Measurements from ENCODE around the gene GFRA4. TPM values are rescaled to one million over a fixed set of nuclear protein-coding genes. Genes with fewer than 3 reads are reported as not detected.

GFRA4 gene
- total RNA-seq, 2 donors from 2014 or later = not detected

DNA sequence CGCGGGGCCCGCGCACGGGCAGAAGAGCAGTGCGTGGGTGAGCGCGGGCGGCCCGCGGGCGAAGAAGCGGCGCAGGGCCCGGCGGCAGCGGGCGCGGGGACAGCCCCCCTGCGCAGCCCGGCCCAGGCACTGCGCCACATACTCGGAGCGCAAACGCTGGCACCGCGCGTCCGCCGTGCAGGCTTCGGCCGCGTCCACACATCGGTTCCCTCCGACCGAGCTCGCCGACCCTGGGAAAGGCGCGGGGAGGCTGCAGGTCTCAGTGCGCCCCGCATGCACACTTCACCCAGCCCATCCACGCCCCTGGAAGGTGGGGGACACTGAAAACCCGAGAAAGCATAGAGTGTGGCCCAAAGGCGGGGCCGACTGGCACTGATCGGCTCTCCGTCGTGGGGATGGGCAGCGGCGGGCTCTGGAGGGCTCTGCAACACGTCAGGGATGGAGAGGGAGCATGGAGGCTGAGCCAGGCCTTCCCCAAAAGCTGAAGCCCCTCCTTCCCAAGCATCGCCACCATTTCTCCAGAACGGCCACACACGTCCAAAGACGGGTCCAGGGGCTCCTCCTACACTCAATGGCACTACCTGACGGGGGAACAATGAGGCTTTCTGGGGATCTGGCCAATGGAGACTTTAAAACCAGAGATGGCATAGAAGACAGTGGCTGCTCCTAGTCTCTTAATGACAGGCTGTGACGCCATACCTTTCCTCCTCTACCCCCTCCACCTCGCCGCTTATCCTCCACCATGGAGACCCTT, 2.0 kb downstream of the GFRA4 start:
- Mint-ChIP-seq H3K4me3 (no peak overlapping the region), H3K4me1 (ENCODE audit: low read depth in 2 of 2) (peaks cover 19 to 22% of the 10 kb centered on the region in 2 donors), H3K36me3 (no peaks in the 10 kb centered on the region), H3K27ac (no peak overlapping the region), H3K9me3 (no peaks in the 10 kb centered on the region), H3K27me3 (peaks cover 27 to 28% of the 10 kb centered on the region in 2 donors)
- DNase-seq (ENCODE audit: low spot score) (no peak), ATAC-seq (no peak)

- H3K27me3 Mint-ChIP-seq = peaks cover 27 to 28% of the 10 kb centered on the region in 2 donors
- DNase-seq (ENCODE audit: low spot score) (peak; percentile 61), ATAC-seq (no peak)
- H3K9me3 Mint-ChIP-seq = no peaks in the 10 kb centered on the region
- no peak overlapping the region for H3K4me3 Mint-ChIP-seq
- H3K27ac Mint-ChIP-seq = no peak overlapping the region
- H3K4me1 Mint-ChIP-seq (ENCODE audit: low read depth in 2 of 2) = peaks cover 13 to 15% of the 10 kb centered on the region in 2 donors
- H3K36me3 Mint-ChIP-seq = no peaks in the 10 kb centered on the region
Observed at GRCh38 chr20:3660262-3661059, 2.7 kb downstream of the GFRA4 start.

- no peak overlapping the region for H3K27ac Mint-ChIP-seq
- peaks cover 5 to 7% of the 10 kb centered on the region in 2 donors for H3K4me1 Mint-ChIP-seq (ENCODE audit: low read depth in 2 of 2)
- DNase-seq (ENCODE audit: low spot score) = no peak
- no peaks in the 10 kb centered on the region for H3K9me3 Mint-ChIP-seq
- H3K4me3 Mint-ChIP-seq = no peak overlapping the region
- no peak for ATAC-seq
- H3K27me3 Mint-ChIP-seq = peaks cover 27 to 28% of the 10 kb centered on the region in 2 donors
- H3K36me3 Mint-ChIP-seq = no peaks in the 10 kb centered on the region
Observed at GRCh38 chr20:3659492-3660261, 3.5 kb downstream of the GFRA4 start.

DNA sequence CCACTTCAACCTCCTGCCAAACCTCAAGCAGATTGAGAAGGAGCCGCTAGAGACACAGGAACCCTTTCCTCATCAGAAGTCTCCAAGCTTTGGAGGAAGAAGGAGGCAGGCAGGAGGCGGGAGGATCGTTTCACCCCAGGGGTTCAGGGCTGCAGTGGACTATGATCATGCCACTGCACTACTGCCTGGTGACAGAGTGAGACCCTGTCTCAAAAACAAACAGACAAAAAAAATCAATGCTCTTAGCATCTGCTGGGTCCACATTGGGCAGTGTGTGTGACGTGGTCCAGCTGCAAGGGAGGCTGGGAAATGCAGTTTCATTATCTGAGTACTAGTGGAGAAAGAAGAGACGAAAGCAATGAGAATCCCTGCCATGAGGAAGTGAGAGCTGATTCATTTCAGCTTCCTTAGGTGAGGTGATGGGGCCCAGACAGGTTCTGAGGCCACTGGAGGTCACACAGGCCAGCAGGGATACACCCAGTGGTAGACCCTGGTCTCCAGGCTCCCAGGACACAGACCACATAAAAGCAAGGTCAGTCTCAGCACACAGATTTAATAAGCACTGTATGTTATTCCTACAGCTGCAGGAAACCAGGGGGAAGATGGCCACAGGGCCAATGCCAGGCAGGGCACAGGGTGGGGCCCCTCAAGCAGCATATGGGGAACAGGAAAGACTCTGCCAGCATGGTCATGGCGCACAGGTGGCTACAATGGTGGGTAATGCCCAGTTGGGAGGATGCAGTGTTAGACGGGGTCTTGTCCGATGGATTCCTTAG, 4.3 kb downstream of the GFRA4 start:
- ATAC-seq (peak; percentile 15 to 54), DNase-seq (ENCODE audit: low spot score) (no peak)
- H3K27ac Mint-ChIP-seq = no peak overlapping the region
- no peaks in the 10 kb centered on the region for H3K36me3 Mint-ChIP-seq
- H3K27me3 Mint-ChIP-seq = peaks cover 25 to 28% of the 10 kb centered on the region in 2 donors
- H3K9me3 Mint-ChIP-seq = no peaks in the 10 kb centered on the region
- H3K4me1 Mint-ChIP-seq (ENCODE audit: low read depth in 2 of 2) = peaks cover 5 to 7% of the 10 kb centered on the region in 2 donors
- H3K4me3 Mint-ChIP-seq = no peak overlapping the region

- DNase-seq (ENCODE audit: low spot score) (no peak), ATAC-seq (no peak)
- H3K4me3 Mint-ChIP-seq = no peak overlapping the region
Observed at GRCh38 chr20:3658019-3658715, 5.0 kb downstream of the GFRA4 start.

DNA sequence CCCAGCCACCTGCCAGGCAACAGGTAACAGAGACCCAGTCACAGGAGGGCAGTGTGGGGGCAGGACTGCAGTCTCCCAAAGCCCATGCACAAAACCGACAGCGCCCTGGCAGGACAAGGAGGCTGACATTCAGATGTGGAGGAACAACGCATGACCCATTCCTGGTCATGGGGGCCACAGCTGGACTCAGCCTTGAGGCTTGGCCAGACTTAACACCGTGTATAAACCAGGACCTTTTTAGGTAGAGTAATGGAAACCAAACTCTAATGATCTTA, 8.1 kb downstream of the GFRA4 start:
- DNase-seq (ENCODE audit: low spot score) = no peak
- Mint-ChIP-seq H3K27ac (no peak overlapping the region), H3K9me3 (no peaks in the 10 kb centered on the region), H3K36me3 (no peaks in the 10 kb centered on the region), H3K4me1 (ENCODE audit: low read depth in 2 of 2) (peaks cover 13 to 14% of the 10 kb centered on the region in 2 donors), H3K4me3 (no peak overlapping the region), H3K27me3 (peaks cover 9 to 13% of the 10 kb centered on the region in 2 donors)
- no peak for ATAC-seq

More at GRCh38 chr20:3658019-3658715, 5.0 kb downstream of the GFRA4 start:
- Mint-ChIP-seq H3K27ac (no peak overlapping the region), H3K36me3 (no peaks in the 10 kb centered on the region), H3K4me1 (ENCODE audit: low read depth in 2 of 2) (peaks cover 7 to 8% of the 10 kb centered on the region in 2 donors), H3K9me3 (no peaks in the 10 kb centered on the region), H3K27me3 (peaks cover 23 to 28% of the 10 kb centered on the region in 2 donors)

- H3K27me3 Mint-ChIP-seq = peaks cover 7 to 11% of the 10 kb centered on the region in 2 donors
- no peaks in the 10 kb centered on the region for H3K36me3 Mint-ChIP-seq
- H3K4me3 Mint-ChIP-seq = no peak overlapping the region
- no peak overlapping the region for H3K27ac Mint-ChIP-seq
- H3K9me3 Mint-ChIP-seq = no peaks in the 10 kb centered on the region
- H3K4me1 Mint-ChIP-seq (ENCODE audit: low read depth in 2 of 2) = peaks cover 13 to 14% of the 10 kb centered on the region in 2 donors
- no peak for DNase-seq (ENCODE audit: low spot score)
- no peak for ATAC-seq
Observed at GRCh38 chr20:3654326-3655130, 8.7 kb downstream of the GFRA4 start.

- peaks cover 4 to 5% of the 10 kb centered on the region in 2 donors for H3K27me3 Mint-ChIP-seq
- H3K36me3 Mint-ChIP-seq = no peaks in the 10 kb centered on the region
- peaks cover 10 to 12% of the 10 kb centered on the region in 2 donors for H3K4me1 Mint-ChIP-seq (ENCODE audit: low read depth in 2 of 2)
- H3K4me3 Mint-ChIP-seq = no peak overlapping the region
- no peaks in the 10 kb centered on the region for H3K9me3 Mint-ChIP-seq
- ATAC-seq (no peak), DNase-seq (ENCODE audit: low spot score) (no peak)
- H3K27ac Mint-ChIP-seq = no peak overlapping the region
Observed at GRCh38 chr20:3653921-3654320, 9.3 kb downstream of the GFRA4 start.

DNA sequence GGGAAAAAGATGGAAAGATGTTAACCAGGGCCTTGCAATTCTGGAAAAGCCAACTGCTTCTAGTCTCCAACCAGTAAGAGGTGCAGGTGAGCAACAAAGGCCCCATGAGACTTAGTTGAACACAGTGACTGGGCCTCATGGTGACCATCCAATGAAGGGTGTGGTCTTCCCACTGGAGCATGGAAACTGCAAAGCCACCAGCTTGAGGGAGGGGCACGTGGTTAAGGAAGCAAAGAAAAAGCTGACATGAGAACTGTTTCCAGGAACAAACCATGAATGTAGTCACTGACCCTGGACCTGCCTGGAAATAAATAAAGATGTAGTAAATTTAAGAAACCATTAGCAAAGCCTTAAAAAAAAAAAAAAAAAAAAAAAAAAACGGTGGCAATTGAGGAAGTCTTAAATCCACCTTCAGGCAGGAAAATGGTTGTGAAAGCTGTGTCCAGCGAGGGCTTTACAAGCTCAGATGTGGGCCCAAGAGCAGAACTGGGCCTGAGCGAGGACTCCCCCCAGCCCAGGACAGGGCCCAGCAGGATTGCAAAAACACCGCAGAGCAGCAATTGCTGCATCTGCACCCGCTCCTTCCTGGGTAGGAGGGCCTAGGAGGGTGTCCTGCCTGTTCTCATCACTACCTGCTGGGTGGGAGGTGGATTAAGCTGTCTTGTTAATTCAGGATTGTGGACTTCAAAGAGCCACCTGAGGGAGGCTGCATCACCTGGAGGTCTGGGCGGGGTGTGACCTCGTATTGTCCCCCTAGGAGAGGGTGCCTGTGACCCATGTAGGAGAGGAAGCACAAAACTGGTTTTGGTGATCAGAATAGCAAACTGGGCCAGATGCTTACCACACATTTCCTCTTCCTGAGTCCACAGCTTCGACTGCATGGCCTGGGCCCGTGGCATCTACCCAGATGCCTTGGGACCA, 10.3 kb downstream of the GFRA4 start:
- ATAC-seq = peak in 1 of 2 donors; percentile 22

GRCh38 chr20:3652221-3652620, 11.0 kb downstream of the GFRA4 start:
- Mint-ChIP-seq H3K4me3 (no peak overlapping the region), H3K4me1 (ENCODE audit: low read depth in 2 of 2) (peaks cover 6 to 12% of the 10 kb centered on the region in 2 donors), H3K27me3 (no peaks in the 10 kb centered on the region), H3K27ac (no peak overlapping the region), H3K9me3 (no peaks in the 10 kb centered on the region), H3K36me3 (peaks cover 5% of the 10 kb centered on the region)
- ATAC-seq (no peak), DNase-seq (ENCODE audit: low spot score) (no peak)

More for the DNA sequence above, 10.3 kb downstream of the GFRA4 start:
- Mint-ChIP-seq H3K4me1 (ENCODE audit: low read depth in 2 of 2) (peaks cover 6 to 12% of the 10 kb centered on the region in 2 donors), H3K9me3 (no peaks in the 10 kb centered on the region), H3K27me3 (no peaks in the 10 kb centered on the region), H3K4me3 (no peak overlapping the region), H3K27ac (no peak overlapping the region), H3K36me3 (no peaks in the 10 kb centered on the region)
- DNase-seq (ENCODE audit: low spot score) = no peak

GRCh38 chr20:3651204-3651962, 11.8 kb downstream of the GFRA4 start:
- H3K4me1 Mint-ChIP-seq (ENCODE audit: low read depth in 2 of 2) = peaks cover 6 to 12% of the 10 kb centered on the region in 2 donors
- no peaks in the 10 kb centered on the region for H3K9me3 Mint-ChIP-seq
- H3K4me3 Mint-ChIP-seq = no peak overlapping the region
- DNase-seq (ENCODE audit: low spot score) = no peak
- ATAC-seq = peak in 1 of 2 donors; percentile 43
- H3K36me3 Mint-ChIP-seq = peaks cover 7% of the 10 kb centered on the region
- H3K27me3 Mint-ChIP-seq = no peaks in the 10 kb centered on the region
- H3K27ac Mint-ChIP-seq = no peak overlapping the region
